Measurements from ENCODE around the gene IMP3. TPM values are rescaled to one million over a fixed set of nuclear protein-coding genes. Genes with fewer than 3 reads are reported as not detected.

IMP3 gene
- total RNA-seq, 1 donor from 2014 or later = 48.4 TPM

DNA sequence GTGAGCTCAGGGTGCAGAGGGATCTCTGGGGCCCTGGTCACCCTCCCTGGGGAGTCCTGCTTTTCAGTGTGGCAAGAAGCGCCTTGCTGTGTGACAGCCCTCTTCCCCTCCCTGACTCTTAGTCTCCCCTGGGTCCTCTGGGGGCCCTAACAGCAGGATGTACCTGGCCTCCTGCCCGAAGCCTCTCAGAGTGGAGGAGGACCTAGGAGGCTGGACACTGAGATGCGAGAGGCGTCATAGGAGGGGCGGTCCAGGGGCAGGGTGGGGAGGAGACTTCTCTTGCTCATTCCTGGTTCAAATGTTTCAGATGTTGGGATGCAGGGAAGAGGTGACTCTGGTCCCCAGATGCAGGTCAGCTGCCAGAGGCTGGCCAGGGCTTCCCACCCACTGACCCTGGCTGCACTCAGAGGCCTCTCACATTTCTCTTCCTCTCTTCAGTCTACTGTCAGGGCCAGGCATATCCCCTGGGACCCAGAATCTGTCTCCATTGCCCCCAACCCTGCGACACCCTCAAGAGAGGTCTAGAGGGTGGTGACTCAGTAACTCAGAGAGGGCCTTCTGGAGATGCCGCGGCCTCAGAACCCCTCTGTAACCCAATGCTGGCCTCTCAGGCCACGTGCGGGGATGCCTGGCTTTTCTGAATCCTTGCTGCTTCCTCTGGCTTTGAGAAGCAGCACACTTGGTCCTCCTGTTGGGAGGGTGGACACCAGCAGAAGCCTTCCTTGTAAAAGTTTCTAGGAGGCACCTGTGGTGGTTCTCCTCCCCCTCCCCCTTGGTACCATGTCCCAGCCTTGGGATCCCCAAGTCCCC, 33.6 kb upstream of the IMP3 start:
- Mint-ChIP-seq H3K27me3 (ENCODE audit: low read depth, unreplicated experiment) (no peaks in the 10 kb centered on the region), H3K9me3 (ENCODE audit: unreplicated experiment) (no peaks in the 10 kb centered on the region), H3K36me3 (ENCODE audit: low read depth, unreplicated experiment) (peaks cover 6% of the 10 kb centered on the region), H3K4me3 (ENCODE audit: unreplicated experiment) (no peak overlapping the region), H3K4me1 (ENCODE audit: low read depth, unreplicated experiment) (peaks cover 31% of the 10 kb centered on the region), H3K27ac (ENCODE audit: unreplicated experiment) (peak overlapping the region; percentile 51)
- H3K4me3 ChIP-seq (ENCODE audit: insufficient read depth, low read depth, low read length) = no peak overlapping the region
- no peak overlapping the region for H2AFZ ChIP-seq (ENCODE audit: low read depth, low read length)
- peak overlapping the region; percentile 91 for H3K9ac ChIP-seq (ENCODE audit: low read length)
- H3K4me2 ChIP-seq (ENCODE audit: low read length) = peak overlapping the region; percentile 81
- FAIRE-seq = peak; percentile 39
- no peaks in the 10 kb centered on the region for H3K27me3 ChIP-seq (ENCODE audit: insufficient read depth, low read length)
- peak overlapping the region; percentile 96 for H3K27ac ChIP-seq (ENCODE audit: low read depth, low read length)
- no peaks in the 10 kb centered on the region for H4K20me1 ChIP-seq (ENCODE audit: insufficient read depth, low read length)
- peaks cover 47% of the 10 kb centered on the region for H3K4me1 ChIP-seq (ENCODE audit: insufficient read depth, low read length)
- no peaks in the 10 kb centered on the region for H3K79me2 ChIP-seq (ENCODE audit: insufficient read depth, low read length)
- H3K9me3 ChIP-seq (ENCODE audit: insufficient read depth, low read depth, low read length) = no peaks in the 10 kb centered on the region
- DNase-seq (ENCODE audit: low read depth) = peak; percentile 52
- TF ChIP-seq EZH2 (IDR thresholded peaks at IDR 0.05; ENCODE audit: insufficient read depth, low read length) = no peak
- TF ChIP-seq, protein P1, sequence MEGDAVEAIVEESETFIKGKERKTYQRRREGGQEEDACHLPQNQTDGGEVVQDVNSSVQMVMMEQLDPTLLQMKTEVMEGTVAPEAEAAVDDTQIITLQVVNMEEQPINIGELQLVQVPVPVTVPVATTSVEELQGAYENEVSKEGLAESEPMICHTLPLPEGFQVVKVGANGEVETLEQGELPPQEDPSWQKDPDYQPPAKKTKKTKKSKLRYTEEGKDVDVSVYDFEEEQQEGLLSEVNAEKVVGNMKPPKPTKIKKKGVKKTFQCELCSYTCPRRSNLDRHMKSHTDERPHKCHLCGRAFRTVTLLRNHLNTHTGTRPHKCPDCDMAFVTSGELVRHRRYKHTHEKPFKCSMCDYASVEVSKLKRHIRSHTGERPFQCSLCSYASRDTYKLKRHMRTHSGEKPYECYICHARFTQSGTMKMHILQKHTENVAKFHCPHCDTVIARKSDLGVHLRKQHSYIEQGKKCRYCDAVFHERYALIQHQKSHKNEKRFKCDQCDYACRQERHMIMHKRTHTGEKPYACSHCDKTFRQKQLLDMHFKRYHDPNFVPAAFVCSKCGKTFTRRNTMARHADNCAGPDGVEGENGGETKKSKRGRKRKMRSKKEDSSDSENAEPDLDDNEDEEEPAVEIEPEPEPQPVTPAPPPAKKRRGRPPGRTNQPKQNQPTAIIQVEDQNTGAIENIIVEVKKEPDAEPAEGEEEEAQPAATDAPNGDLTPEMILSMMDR (IDR thresholded peaks at IDR 0.05; ENCODE audit: insufficient read depth, low read depth, low read length) = no peak
- H3K36me3 ChIP-seq (ENCODE audit: insufficient read depth, low read length) = no peaks in the 10 kb centered on the region

DNA sequence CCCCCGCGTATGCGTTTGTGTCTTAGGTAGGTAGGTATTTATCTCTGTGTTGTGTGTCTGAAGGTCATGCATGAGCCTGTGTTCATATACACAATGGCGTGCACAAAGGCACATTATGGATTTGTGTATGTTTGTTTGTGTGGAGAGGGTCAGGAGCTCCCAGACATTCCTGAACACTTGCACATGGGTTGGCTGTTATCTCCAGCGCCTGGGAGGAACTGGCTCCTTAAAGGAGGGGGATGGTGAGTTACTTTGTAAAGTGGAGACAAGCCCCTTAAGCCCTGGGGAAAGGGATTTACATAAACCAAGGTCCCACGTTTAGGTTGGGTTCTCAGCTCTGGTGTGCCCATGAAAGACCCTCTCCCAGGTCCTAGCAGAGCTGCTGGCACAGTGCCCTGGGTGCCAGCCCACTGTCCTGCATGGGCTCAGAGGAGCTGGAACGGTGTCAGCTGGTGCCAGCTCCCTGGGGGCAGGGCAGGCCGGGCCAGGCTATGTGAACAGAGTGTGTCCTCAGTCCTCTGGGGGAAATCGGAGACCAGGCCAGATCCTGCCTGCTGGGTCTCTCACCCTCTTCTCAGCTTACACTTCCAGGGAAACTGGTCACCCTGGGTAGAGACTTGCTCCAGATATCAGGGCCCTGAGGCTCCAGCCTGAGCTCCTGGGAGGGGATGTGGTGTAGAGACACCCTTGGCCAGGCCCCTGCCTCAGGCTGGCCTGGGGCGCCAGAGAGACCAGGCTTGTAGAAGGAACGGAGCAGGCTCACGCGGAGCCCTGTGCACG, 32.8 kb upstream of the IMP3 start:
- no peaks in the 10 kb centered on the region for H3K27me3 Mint-ChIP-seq (ENCODE audit: low read depth, unreplicated experiment)
- Histone ChIP-seq H3K4me3 (ENCODE audit: insufficient read depth, low read depth, low read length) (no peak overlapping the region), H2AFZ (ENCODE audit: low read depth, low read length) (no peak overlapping the region), H3K79me2 (ENCODE audit: insufficient read depth, low read length) (no peaks in the 10 kb centered on the region), H3K4me1 (ENCODE audit: insufficient read depth, low read length) (peaks cover 48% of the 10 kb centered on the region), H3K27ac (ENCODE audit: low read depth, low read length) (peak overlapping the region; percentile 96), H3K4me2 (ENCODE audit: low read length) (peak overlapping the region; percentile 81), H3K27me3 (ENCODE audit: insufficient read depth, low read length) (no peaks in the 10 kb centered on the region), H4K20me1 (ENCODE audit: insufficient read depth, low read length) (no peaks in the 10 kb centered on the region), H3K9me3 (ENCODE audit: insufficient read depth, low read depth, low read length) (no peaks in the 10 kb centered on the region), H3K36me3 (ENCODE audit: insufficient read depth, low read length) (no peaks in the 10 kb centered on the region), H3K9ac (ENCODE audit: low read length) (peak overlapping the region; percentile 91)
- no peak for TF ChIP-seq EZH2 (IDR thresholded peaks at IDR 0.05; ENCODE audit: insufficient read depth, low read length)
- TF ChIP-seq, protein P1 (IDR thresholded peaks at IDR 0.05; ENCODE audit: insufficient read depth, low read depth, low read length) = no peak
- peak overlapping the region; percentile 51 for H3K27ac Mint-ChIP-seq (ENCODE audit: unreplicated experiment)
- H3K9me3 Mint-ChIP-seq (ENCODE audit: unreplicated experiment) = no peaks in the 10 kb centered on the region
- peak overlapping the region; percentile 42 for H3K4me3 Mint-ChIP-seq (ENCODE audit: unreplicated experiment)
- peak; percentile 79 for FAIRE-seq
- peaks cover 8% of the 10 kb centered on the region for H3K36me3 Mint-ChIP-seq (ENCODE audit: low read depth, unreplicated experiment)
- peaks cover 33% of the 10 kb centered on the region for H3K4me1 Mint-ChIP-seq (ENCODE audit: low read depth, unreplicated experiment)
- DNase-seq (ENCODE audit: low read depth) = peak; percentile 80
